Sigmoid colon (tissue), 7 donors: ENCODE data around the gene TRERF1. TPM values are rescaled to one million over a fixed set of nuclear protein-coding genes. Genes with fewer than 3 reads are reported as not detected.

ENCODE experiments used
- DNase-seq: peaks from one replicate; pipeline ENCODE4 v3.0.0-alpha.2; 2019
- H3K27ac ChIP-seq, 4 donors: fragments of 200-600 bp; sonication (generic); one replicate each; pipeline ENCODE4 v1.5.1; 2016 to 2019; ENCODE audit warnings: mild to moderate bottlenecking in 1 of 4
- H3K27me3 ChIP-seq, 3 donors: fragments of 200-600 bp; sonication (generic); one replicate each; pipeline ENCODE4 v1.5.1; 2019; ENCODE audit warnings: mild to moderate bottlenecking in 1 of 3
- H3K36me3 ChIP-seq, 4 donors: fragments of 200-600 bp; sonication (generic); one replicate each; pipeline ENCODE4 v1.5.1; 2016 to 2019
- H3K4me1 ChIP-seq, 4 donors: fragments of 200-600 bp; sonication (generic); one replicate each; pipeline ENCODE4 v1.5.1; 2017 to 2019
- H3K4me3 ChIP-seq, 4 donors: fragments of 200-600 bp; sonication (generic); one replicate each; pipeline ENCODE4 v1.5.1; 2017 to 2019; ENCODE audit warnings: mild to moderate bottlenecking in 2 of 4, moderate library complexity in 1 of 4
- H3K9me3 ChIP-seq, 4 donors: fragments of 200-600 bp in 3 of 4; sonication (generic) in 3 of 4; one replicate each; pipeline versions ENCODE4 v1.5.1 to v1.6.1; 2013 to 2019
- EP300 ChIP-seq, 4 donors: sonication (generic); formaldehyde crosslinking; IDR thresholded peaks; one replicate each; pipeline ENCODE4 v1.6.1; 2017; ENCODE audit warnings: antibody characterized with exemption in 4 of 4
- POLR2A ChIP-seq, 2 donors: fragments of 450-650 bp; IDR thresholded peaks; one replicate each; pipeline ENCODE4 v1.6.1; 2016; ENCODE audit warnings: antibody characterized with exemption in 2 of 2, mild to moderate bottlenecking in 2 of 2, moderate library complexity in 2 of 2
- POLR2AphosphoS5 ChIP-seq, 4 donors: sonication (generic); formaldehyde crosslinking; IDR thresholded peaks; one replicate each; pipeline ENCODE4 v1.6.1; 2017; ENCODE audit warnings: antibody characterized with exemption in 4 of 4
- WGBS, 2 donors: extraction: QIAGEN DNeasy Blood & Tissue Kit; methylation state at CpG; one replicate each; pipeline ENCODE4 v1.1.7; 2013; 5-methylcytosine and 5-hydroxymethylcytosine counted together
- intact Hi-C: fragments of 100-400 bp; cut with DNase I; formaldehyde crosslinking; loops from one replicate; pipeline ENCODE4 v1.15.1; 2023
- polyA plus RNA-seq, 3 donors: library from polyadenylated mRNA; stranded (reverse); fragments of 200-250 nt; gene quantifications; one replicate each; pipeline ENCODE4 v1.2.3, GENCODE V29; 2013
- total RNA-seq, 4 donors: library from RNA; depleted of rRNA; stranded (reverse); fragments of >200 nt; gene quantifications; one replicate each; pipeline ENCODE4 v1.1.0, GENCODE V29; 2016
- TF ChIP-seq, protein P1 (sequence below), 4 experiments: fragments of 450-650 bp in 3 of 4; fragments of 200-600 bp in 1 of 4; IDR thresholded peaks; one replicate each; pipeline ENCODE4 v1.5.1; 2016 to 2019; ENCODE audit warnings: antibody characterized with exemption in 4 of 4, mild to moderate bottlenecking in 3 of 4, moderate library complexity in 2 of 4
- donor health status: healthy with polysubstance abuse.
- donor health status: Bipolar disorder and iron deficiency.
- donor health status: healthy.

TRERF1 gene
- total and polyA plus RNA-seq, 7 donors: 0.46 to 10.5 (median 4.6) TPM

DNA sequence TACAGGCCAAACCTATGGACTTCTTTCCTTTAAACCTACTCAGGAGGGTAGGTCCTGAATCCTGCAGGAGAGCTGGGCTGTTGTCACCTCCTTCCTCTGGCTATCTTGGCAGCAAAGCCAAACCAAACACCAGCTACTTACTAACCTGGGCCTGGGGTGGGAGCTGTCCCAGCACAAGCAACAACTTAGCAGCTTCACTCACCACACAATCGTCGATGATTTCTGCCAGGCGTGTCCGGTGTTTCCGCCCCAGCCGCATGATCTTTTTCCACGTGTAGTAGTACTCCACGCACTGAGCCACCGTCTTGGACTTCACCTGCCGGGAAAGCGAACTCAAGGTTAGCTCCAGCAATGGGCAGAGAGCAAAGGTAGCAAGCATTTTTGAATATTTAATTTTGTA lies 208.7 kb downstream of the TRERF1 start:
- no peak for DNase-seq
- H3K9me3 ChIP-seq: no peaks in the 10 kb centered on the region
- TF ChIP-seq POLR2A (IDR thresholded peaks at IDR 0.05): no peak
- TF ChIP-seq POLR2AphosphoS5 (IDR thresholded peaks at IDR 0.05): no peak
- TF ChIP-seq, protein P1, sequence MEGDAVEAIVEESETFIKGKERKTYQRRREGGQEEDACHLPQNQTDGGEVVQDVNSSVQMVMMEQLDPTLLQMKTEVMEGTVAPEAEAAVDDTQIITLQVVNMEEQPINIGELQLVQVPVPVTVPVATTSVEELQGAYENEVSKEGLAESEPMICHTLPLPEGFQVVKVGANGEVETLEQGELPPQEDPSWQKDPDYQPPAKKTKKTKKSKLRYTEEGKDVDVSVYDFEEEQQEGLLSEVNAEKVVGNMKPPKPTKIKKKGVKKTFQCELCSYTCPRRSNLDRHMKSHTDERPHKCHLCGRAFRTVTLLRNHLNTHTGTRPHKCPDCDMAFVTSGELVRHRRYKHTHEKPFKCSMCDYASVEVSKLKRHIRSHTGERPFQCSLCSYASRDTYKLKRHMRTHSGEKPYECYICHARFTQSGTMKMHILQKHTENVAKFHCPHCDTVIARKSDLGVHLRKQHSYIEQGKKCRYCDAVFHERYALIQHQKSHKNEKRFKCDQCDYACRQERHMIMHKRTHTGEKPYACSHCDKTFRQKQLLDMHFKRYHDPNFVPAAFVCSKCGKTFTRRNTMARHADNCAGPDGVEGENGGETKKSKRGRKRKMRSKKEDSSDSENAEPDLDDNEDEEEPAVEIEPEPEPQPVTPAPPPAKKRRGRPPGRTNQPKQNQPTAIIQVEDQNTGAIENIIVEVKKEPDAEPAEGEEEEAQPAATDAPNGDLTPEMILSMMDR (IDR thresholded peaks at IDR 0.05): no peak
- TF ChIP-seq EP300 (IDR thresholded peaks at IDR 0.05): no peak
- H3K36me3 ChIP-seq: peaks cover 12 to 70% (median 19%) of the 10 kb centered on the region in 4 donors
- 96% methylated on average over 11 of the region's 11 CpGs for WGBS, 2 donors
- no peak overlapping the region for H3K4me3 ChIP-seq
- no peaks in the 10 kb centered on the region for H3K27me3 ChIP-seq
- H3K4me1 ChIP-seq: no peaks in the 10 kb centered on the region
- intact Hi-C loops: no loop called here
- no peak overlapping the region for H3K27ac ChIP-seq

DNA sequence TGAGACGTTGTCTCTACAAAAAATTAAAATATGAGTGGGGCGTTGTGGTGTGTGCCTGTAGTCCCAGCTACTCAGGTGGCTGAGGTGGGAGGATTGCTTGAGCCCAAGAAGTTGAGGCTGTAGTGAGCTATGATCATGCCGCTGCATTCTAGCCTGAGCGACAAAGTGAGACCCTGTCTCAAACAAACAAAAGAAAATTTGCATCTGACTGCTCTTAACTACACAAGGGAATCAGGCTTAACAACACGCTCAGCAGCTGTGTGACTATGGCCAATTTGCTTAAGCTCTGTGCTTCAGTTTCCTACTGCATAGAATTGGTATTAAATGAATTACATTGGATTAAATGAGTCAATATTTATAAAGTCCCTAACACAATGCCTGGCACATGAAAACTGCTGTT lies 209.8 kb downstream of the TRERF1 start:
- H3K27ac ChIP-seq: no peak overlapping the region
- peaks cover 12 to 68% (median 19%) of the 10 kb centered on the region in 4 donors for H3K36me3 ChIP-seq
- TF ChIP-seq POLR2AphosphoS5 (IDR thresholded peaks at IDR 0.05): no peak
- no peak for TF ChIP-seq POLR2A (IDR thresholded peaks at IDR 0.05)
- TF ChIP-seq, protein P1 (IDR thresholded peaks at IDR 0.05): no peak
- TF ChIP-seq EP300 (IDR thresholded peaks at IDR 0.05): no peak
- DNase-seq: no peak
- H3K4me3 ChIP-seq: no peak overlapping the region
- 83 to 96% methylated on average over 5 of the region's 5 CpGs for WGBS, 2 donors
- intact Hi-C loops: no loop called here
- no peaks in the 10 kb centered on the region for H3K27me3 ChIP-seq
- no peaks in the 10 kb centered on the region for H3K4me1 ChIP-seq
- no peaks in the 10 kb centered on the region for H3K9me3 ChIP-seq

DNA sequence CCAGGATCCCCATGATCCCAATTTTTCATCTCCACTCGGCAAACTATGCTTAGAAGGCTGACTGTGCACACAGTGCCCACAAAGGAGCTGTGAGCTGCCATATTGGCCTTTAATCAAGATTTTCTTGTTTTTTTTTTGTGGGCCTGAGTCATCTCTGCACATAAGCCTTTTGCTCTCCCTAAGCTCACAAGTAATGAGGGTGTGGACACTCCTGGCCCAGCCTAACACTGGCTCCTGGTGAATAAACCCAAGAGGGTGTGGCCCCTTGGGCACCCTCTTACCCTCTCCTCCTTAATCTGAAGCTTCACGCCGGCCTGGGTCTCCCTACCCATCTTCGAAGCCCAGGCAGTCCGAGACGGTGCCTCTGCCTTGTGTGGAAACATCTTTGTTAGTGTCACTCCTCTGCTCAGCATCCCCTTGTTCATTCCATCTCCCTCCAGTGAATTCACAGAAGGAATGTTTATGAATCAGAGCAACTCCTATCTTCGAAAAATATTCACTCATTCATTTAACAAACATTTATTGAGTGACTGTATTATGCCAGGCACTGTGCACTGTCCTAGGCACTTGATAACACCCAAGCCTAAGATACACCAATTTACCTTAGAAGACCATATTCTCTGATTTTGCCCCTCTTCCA lies 211.9 kb downstream of the TRERF1 start:
- H3K4me1 ChIP-seq: no peaks in the 10 kb centered on the region
- DNase-seq: no peak
- H3K27ac ChIP-seq: no peak overlapping the region
- TF ChIP-seq, protein P1 (IDR thresholded peaks at IDR 0.05): no peak
- TF ChIP-seq EP300 (IDR thresholded peaks at IDR 0.05) (no peak), POLR2AphosphoS5 (IDR thresholded peaks at IDR 0.05) (no peak), POLR2A (IDR thresholded peaks at IDR 0.05) (no peak)
- 80 to 90% methylated on average over 7 of the region's 7 CpGs for WGBS, 2 donors
- no peaks in the 10 kb centered on the region for H3K27me3 ChIP-seq
- no peaks in the 10 kb centered on the region for H3K9me3 ChIP-seq
- peaks cover 12 to 66% (median 15%) of the 10 kb centered on the region in 4 donors for H3K36me3 ChIP-seq
- no peak overlapping the region for H3K4me3 ChIP-seq
- intact Hi-C loops: no loop called here

DNA sequence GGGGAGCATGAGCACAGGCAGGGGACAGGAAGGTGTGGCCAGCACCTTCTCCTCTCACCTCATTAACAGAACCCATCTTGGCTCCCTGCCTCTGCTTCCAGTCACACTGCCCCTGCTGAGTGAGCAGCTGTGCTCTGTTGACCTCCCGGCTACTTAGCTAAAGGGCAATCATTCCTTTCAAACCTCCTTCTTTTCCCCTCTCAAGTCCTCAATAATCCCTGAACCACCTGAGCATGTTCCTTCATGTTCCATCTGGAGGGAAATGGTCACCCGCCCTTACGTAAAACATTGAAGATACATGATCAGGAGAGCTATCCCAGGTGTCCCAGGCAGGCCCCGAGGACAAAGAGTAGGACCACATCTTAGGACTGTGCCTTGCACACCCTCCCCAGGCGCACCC lies 212.4 kb downstream of the TRERF1 start:
- intact Hi-C loops: no loop called here
- no peaks in the 10 kb centered on the region for H3K27me3 ChIP-seq
- TF ChIP-seq EP300 (IDR thresholded peaks at IDR 0.05) (no peak), POLR2A (IDR thresholded peaks at IDR 0.05) (no peak), POLR2AphosphoS5 (IDR thresholded peaks at IDR 0.05) (no peak)
- TF ChIP-seq, protein P1 (IDR thresholded peaks at IDR 0.05): no peak
- no peaks in the 10 kb centered on the region for H3K4me1 ChIP-seq
- 92 to 95% methylated on average over 5 of the region's 5 CpGs for WGBS, 2 donors
- H3K36me3 ChIP-seq: peaks cover 12 to 64% (median 15%) of the 10 kb centered on the region in 4 donors
- no peak overlapping the region for H3K4me3 ChIP-seq
- no peak for DNase-seq
- no peaks in the 10 kb centered on the region for H3K9me3 ChIP-seq
- H3K27ac ChIP-seq: no peak overlapping the region

DNA sequence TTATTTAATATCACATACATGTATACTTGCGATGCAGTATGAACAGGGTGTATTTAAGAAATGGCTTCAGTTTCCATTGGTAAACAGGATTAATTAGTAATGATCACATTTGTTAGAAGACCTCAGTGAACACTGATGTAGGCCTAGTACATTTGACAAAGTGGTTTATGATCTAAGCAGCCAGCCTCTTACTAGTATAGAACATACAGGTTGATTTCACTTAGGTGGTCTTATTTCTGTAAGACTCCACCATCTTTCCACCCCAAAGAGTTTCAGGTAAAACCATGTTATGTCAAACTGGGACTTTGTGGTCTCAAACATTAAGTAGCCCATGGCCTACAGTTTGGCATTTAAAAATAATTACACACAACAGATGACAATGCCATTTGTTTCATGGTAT lies 213.9 kb downstream of the TRERF1 start:
- Histone ChIP-seq H3K27ac (no peak overlapping the region), H3K27me3 (no peaks in the 10 kb centered on the region), H3K36me3 (peaks cover 6 to 59% (median 12%) of the 10 kb centered on the region in 4 donors), H3K9me3 (no peaks in the 10 kb centered on the region), H3K4me1 (no peaks in the 10 kb centered on the region), H3K4me3 (no peak overlapping the region)
- 97 to 98% methylated on average over 1 of the region's 1 CpG for WGBS, 2 donors
- TF ChIP-seq, protein P1 (IDR thresholded peaks at IDR 0.05): no peak
- TF ChIP-seq POLR2AphosphoS5 (IDR thresholded peaks at IDR 0.05): no peak
- no peak for TF ChIP-seq POLR2A (IDR thresholded peaks at IDR 0.05)
- TF ChIP-seq EP300 (IDR thresholded peaks at IDR 0.05): no peak
- no peak for DNase-seq
- intact Hi-C loops: no loop called here
